Transverse colon (tissue), 4 donors: ENCODE data around the gene SMIM11. TPM values are rescaled to one million over a fixed set of nuclear protein-coding genes. Genes with fewer than 3 reads are reported as not detected.
"Not testable (repeated sequence)": the region's sequence is repeated elsewhere in the genome, so short reads cannot be mapped to it uniquely, and the experiment has no call there.

ENCODE experiments used
- DNase-seq: peaks from one replicate; pipeline ENCODE4 v3.0.0-alpha.2; 2019
- H3K27ac ChIP-seq, 4 donors: fragments of 200-600 bp; sonication (generic); 2 replicates each; pipeline ENCODE4 v1.5.1; 2016 to 2018; ENCODE audit warnings: inconsistent platforms in 4 of 4
- H3K27me3 ChIP-seq: fragments of 200-600 bp; sonication (generic); 2 replicates; pipeline ENCODE4 v1.5.1; 2017; ENCODE audit warnings: inconsistent platforms
- H3K36me3 ChIP-seq, 4 donors: fragments of 200-600 bp; sonication (generic); 2 replicates each; pipeline ENCODE4 v1.5.1; 2017 to 2019; ENCODE audit warnings: inconsistent platforms in 4 of 4
- H3K4me1 ChIP-seq, 4 donors: fragments of 200-600 bp; sonication (generic); 2 replicates each; pipeline ENCODE4 v1.5.1; 2017 to 2020; ENCODE audit warnings: inconsistent platforms in 4 of 4
- H3K4me3 ChIP-seq, 4 donors: fragments of 200-600 bp; sonication (generic); 1 replicate in 1 of 4; 2 replicates in 3 of 4; pipeline versions ENCODE4 v1.5.1 to v1.6.1; 2017 to 2019; ENCODE audit warnings: inconsistent platforms in 4 of 4
- H3K9me3 ChIP-seq, 2 donors: fragments of 200-600 bp; sonication (generic); 2 replicates each; pipeline ENCODE4 v1.5.1; 2017 to 2019; ENCODE audit warnings: inconsistent platforms in 2 of 2
- EP300 ChIP-seq: sonication (generic); formaldehyde crosslinking; IDR thresholded peaks from one replicate; pipeline ENCODE4 v1.6.1; 2017; ENCODE audit warnings: antibody characterized with exemption, low read depth
- POLR2A ChIP-seq: fragments of 450-650 bp; IDR thresholded peaks from one replicate; pipeline ENCODE4 v1.6.1; 2016; ENCODE audit warnings: antibody characterized with exemption, mild to moderate bottlenecking, moderate library complexity
- POLR2AphosphoS5 ChIP-seq, 3 donors: sonication (generic); formaldehyde crosslinking; IDR thresholded peaks; one replicate each; pipeline ENCODE4 v1.6.1; 2016; ENCODE audit warnings: antibody characterized with exemption in 3 of 3
- WGBS, 2 donors: methylation state at CpG; one replicate each; pipeline ENCODE4 v1.1.5; 2018; ENCODE audit warnings: low coverage in 1 of 2; 5-methylcytosine and 5-hydroxymethylcytosine counted together
- in situ Hi-C, 4 donors: fragments of 200-750 bp; cut with MboI; loops; one replicate each; pipeline versions ENCODE4 v1.15.0 to v1.15.1; 2017; ENCODE audit warnings: low sequenced_read_pairs in 3 of 4, low pct_ligation_motif_present in 1 of 4, low pct_unique_long_range_greater_than_20kb in 1 of 4
- intact Hi-C: fragments of 100-400 bp; cut with DNase I; formaldehyde crosslinking; loops from one replicate; pipeline ENCODE4 v1.15.1; 2023; ENCODE audit warnings: low total_unique reads
- total RNA-seq, 4 donors: library from RNA; depleted of rRNA; stranded (reverse); fragments of >200 nt; gene quantifications; one replicate each; pipeline ENCODE4 v1.1.0, GENCODE V29; 2016
- TF ChIP-seq, protein P1 (sequence below), 5 experiments: fragments of 200-600 bp in 3 of 5; fragments of 450-650 bp in 2 of 5; sonication (generic) in 3 of 5; IDR thresholded peaks; 1 replicate in 2 of 5; 2 replicates in 3 of 5; pipeline ENCODE4 v1.5.1; 2016 to 2017; ENCODE audit warnings: antibody characterized with exemption in 5 of 5, inconsistent platforms in 3 of 5, mild to moderate bottlenecking in 2 of 5, moderate library complexity in 1 of 5

SMIM11 gene, protein sequence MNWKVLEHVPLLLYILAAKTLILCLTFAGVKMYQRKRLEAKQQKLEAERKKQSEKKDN
- 10 to 100 TPM in 1 of 4 donors, 1 to 10 TPM in 3; 2.2 to 11.7 (median 5.1) TPM for total RNA-seq

DNA sequence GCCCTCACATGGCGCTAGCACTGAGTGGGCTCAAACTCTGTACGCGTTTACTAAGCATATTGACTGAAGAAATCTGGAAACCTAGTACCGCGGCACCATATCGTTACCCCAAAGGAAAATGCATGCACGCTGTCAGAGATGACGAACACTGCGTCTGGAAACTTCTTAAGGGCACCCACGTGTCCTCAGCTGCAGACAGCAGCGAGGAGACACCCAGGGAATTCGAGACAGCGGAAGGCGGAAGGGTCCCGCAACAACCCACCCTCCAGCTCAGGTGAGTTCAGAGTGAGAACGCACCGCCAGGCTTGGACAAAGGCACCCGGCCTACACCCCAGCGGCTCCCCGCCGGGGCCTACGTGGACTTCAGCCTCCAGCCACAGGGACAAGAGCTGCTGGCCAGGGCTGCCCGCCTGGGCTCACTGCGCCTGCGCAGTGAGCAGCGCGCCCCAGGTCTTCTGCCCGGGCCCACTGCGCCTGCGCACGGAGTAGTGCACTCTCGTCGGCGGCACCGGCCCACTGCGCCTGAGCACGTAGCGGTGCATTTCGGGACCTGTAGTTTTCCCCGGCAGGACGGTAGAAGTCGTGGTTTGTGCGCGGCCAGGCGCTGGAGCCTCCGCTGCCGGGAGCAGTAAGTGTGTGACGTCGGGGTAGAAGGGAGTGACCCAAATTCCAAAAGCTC, at the start of gene SMIM11:
Gene SMIM11 (plus strand): TSS at position 568 of the 679 bp plus-strand sequence. CDS start 3,998 bp downstream, outside the sequence.
- H3K27me3 ChIP-seq, intact Hi-C loops, H3K9me3 ChIP-seq, H3K36me3 ChIP-seq, H3K4me1 ChIP-seq, H3K27ac ChIP-seq, H3K4me3 ChIP-seq, DNase-seq, in situ Hi-C loops: not testable (repeated sequence)
- WGBS, 2 donors, result no CpG with 5 or more reads among the region's 49 CpGs

DNA sequence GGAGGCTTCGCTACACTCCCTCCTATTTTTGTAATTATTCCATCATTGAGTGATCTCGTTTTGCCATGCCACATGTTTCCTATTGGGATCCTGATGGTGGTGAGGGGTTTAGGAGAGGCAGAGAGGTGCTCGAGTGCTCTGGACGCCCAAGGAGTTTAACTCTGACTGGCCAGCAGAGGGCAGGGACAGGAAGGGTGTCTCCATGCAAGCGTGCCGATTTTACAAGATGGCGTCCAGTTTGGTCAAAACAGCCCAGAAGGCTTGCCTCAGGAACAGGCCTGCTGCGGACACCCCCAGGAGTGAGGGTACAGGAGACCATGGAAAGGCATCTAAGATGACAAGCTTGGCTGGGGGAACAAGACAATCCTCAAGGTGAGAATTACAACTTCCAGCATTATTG, 45.3 kb upstream of the SMIM11 start:
- Histone ChIP-seq H3K4me1 (no peaks in the 10 kb centered on the region), H3K27me3 (no peaks in the 10 kb centered on the region), H3K4me3 (no peak overlapping the region), H3K9me3 (no peaks in the 10 kb centered on the region), H3K36me3 (no peaks in the 10 kb centered on the region), H3K27ac (no peak overlapping the region)
- no peak for TF ChIP-seq EP300
- TF ChIP-seq POLR2AphosphoS5 (IDR thresholded peaks at IDR 0.05), result no peak
- TF ChIP-seq POLR2A, result no peak
- TF ChIP-seq, protein P1, sequence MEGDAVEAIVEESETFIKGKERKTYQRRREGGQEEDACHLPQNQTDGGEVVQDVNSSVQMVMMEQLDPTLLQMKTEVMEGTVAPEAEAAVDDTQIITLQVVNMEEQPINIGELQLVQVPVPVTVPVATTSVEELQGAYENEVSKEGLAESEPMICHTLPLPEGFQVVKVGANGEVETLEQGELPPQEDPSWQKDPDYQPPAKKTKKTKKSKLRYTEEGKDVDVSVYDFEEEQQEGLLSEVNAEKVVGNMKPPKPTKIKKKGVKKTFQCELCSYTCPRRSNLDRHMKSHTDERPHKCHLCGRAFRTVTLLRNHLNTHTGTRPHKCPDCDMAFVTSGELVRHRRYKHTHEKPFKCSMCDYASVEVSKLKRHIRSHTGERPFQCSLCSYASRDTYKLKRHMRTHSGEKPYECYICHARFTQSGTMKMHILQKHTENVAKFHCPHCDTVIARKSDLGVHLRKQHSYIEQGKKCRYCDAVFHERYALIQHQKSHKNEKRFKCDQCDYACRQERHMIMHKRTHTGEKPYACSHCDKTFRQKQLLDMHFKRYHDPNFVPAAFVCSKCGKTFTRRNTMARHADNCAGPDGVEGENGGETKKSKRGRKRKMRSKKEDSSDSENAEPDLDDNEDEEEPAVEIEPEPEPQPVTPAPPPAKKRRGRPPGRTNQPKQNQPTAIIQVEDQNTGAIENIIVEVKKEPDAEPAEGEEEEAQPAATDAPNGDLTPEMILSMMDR (IDR thresholded peaks at IDR 0.05), result no peak
- WGBS, 2 donors, result 90% methylated on average over 8 of the region's 8 CpGs; no CpG with 5 or more reads in 1 of the 2 donors
- in situ Hi-C loops, result no loop called here
- no peak for DNase-seq
- intact Hi-C loops, result no loop called here

- no peak for DNase-seq
- WGBS, 2 donors, result 75 to 77% methylated on average over 5 of the region's 5 CpGs
- Histone ChIP-seq H3K9me3 (no peaks in the 10 kb centered on the region), H3K27ac (no peak overlapping the region), H3K27me3 (no peaks in the 10 kb centered on the region), H3K4me1 (no peaks in the 10 kb centered on the region), H3K36me3 (no peaks in the 10 kb centered on the region), H3K4me3 (no peak overlapping the region)
- in situ Hi-C loops, result no loop called here
- TF ChIP-seq EP300 (no peak), POLR2A (no peak)
- intact Hi-C loops, result no loop called here
Measured at GRCh38 chr21:34331726-34332125, 43.6 kb upstream of the SMIM11 start.

- no peak overlapping the region for H3K27ac ChIP-seq
- no peak overlapping the region for H3K4me3 ChIP-seq
- no peaks in the 10 kb centered on the region for H3K9me3 ChIP-seq
- TF ChIP-seq POLR2AphosphoS5 (IDR thresholded peaks at IDR 0.05), result no peak
- TF ChIP-seq EP300, result no peak
- TF ChIP-seq, protein P1 (IDR thresholded peaks at IDR 0.05), result no peak
- TF ChIP-seq POLR2A, result no peak
- 65 to 93% methylated on average over 2 to 6 of the region's 6 CpGs for WGBS, 2 donors
- H3K4me1 ChIP-seq, result no peaks in the 10 kb centered on the region
- H3K36me3 ChIP-seq, result no peaks in the 10 kb centered on the region
- H3K27me3 ChIP-seq, result no peaks in the 10 kb centered on the region
- in situ Hi-C loops (no loop called here), intact Hi-C loops (no loop called here)
- no peak for DNase-seq
Measured at GRCh38 chr21:34332347-34332746, 43.0 kb upstream of the SMIM11 start.

- Histone ChIP-seq H3K27me3 (no peaks in the 10 kb centered on the region), H3K36me3 (no peaks in the 10 kb centered on the region), H3K4me1 (peaks cover 0 to 5% (median 0%) of the 10 kb centered on the region in 4 donors), H3K9me3 (no peaks in the 10 kb centered on the region), H3K27ac (no peak overlapping the region), H3K4me3 (no peak overlapping the region)
- intact Hi-C loops (no loop called here), in situ Hi-C loops (no loop called here)
- 89 to 92% methylated on average over 9 to 13 of the region's 13 CpGs for WGBS, 2 donors
- TF ChIP-seq POLR2A (no peak), EP300 (no peak), POLR2AphosphoS5 (IDR thresholded peaks at IDR 0.05) (no peak)
- TF ChIP-seq, protein P1 (IDR thresholded peaks at IDR 0.05), result no peak
- no peak for DNase-seq
Measured at GRCh38 chr21:34333121-34333739, 42.1 kb upstream of the SMIM11 start.
